Astrocyte (in vitro differentiated cells and primary cell): ENCODE measurements around the gene AP2M1. TPM values are rescaled to one million over a fixed set of nuclear protein-coding genes. Genes with fewer than 3 reads are reported as not detected.

Experiments
- DNase-seq: peaks from one replicate; pipeline ENCODE4 v3.0.0-alpha.2; 2010; ENCODE audit warnings: low read depth
- FAIRE-seq: peaks from 2 replicates; lab custom pipeline; 2011; peaks lifted over from hg19 to GRCh38; lab: Jason Lieb, UNC
- H2AFZ ChIP-seq: 2 replicates; pipeline ENCODE4 v1.6.0; 2012; ENCODE audit warnings: low read depth, low read length, inconsistent platforms
- H3K27ac ChIP-seq: 2 replicates; pipeline ENCODE4 v1.5.1; 2011; ENCODE audit warnings: low read depth, low read length, inconsistent platforms
- H3K27me3 ChIP-seq: 2 replicates; pipeline ENCODE4 v1.6.0; 2011; ENCODE audit warnings: low read length, inconsistent platforms; ENCODE audit not compliant: insufficient read depth
- H3K36me3 ChIP-seq: 2 replicates; pipeline ENCODE4 v1.5.1; 2011; ENCODE audit warnings: low read length, inconsistent platforms; ENCODE audit not compliant: insufficient read depth
- H3K4me1 ChIP-seq: 2 replicates; pipeline ENCODE4 v1.5.1; 2011; ENCODE audit warnings: low read length, inconsistent platforms; ENCODE audit not compliant: insufficient read depth
- H3K4me2 ChIP-seq: 2 replicates; pipeline ENCODE4 v1.6.0; 2012; ENCODE audit warnings: low read length, inconsistent platforms
- H3K4me3 ChIP-seq: 2 replicates; pipeline ENCODE4 v1.5.1; 2011; ENCODE audit warnings: low read depth, mild to moderate bottlenecking, low read length, inconsistent platforms; ENCODE audit not compliant: insufficient read depth
- H3K79me2 ChIP-seq: 2 replicates; pipeline ENCODE4 v1.6.0; 2012; ENCODE audit warnings: mild to moderate bottlenecking, low read length, inconsistent platforms; ENCODE audit not compliant: insufficient read depth
- H3K9ac ChIP-seq: 2 replicates; pipeline ENCODE4 v1.6.0; 2012; ENCODE audit warnings: mild to moderate bottlenecking, low read length, inconsistent platforms
- H3K9me3 ChIP-seq: 2 replicates; pipeline ENCODE4 v1.5.1; 2012; ENCODE audit warnings: low read depth, mild to moderate bottlenecking, low read length, inconsistent platforms; ENCODE audit not compliant: insufficient read depth
- H4K20me1 ChIP-seq: 2 replicates; pipeline ENCODE4 v1.6.0; 2012; ENCODE audit warnings: low read length, inconsistent platforms; ENCODE audit not compliant: insufficient read depth
- H3K27ac Mint-ChIP-seq: one replicate; pipeline ENCODE4 v1.8.0; 2021; ENCODE audit warnings: mild to moderate bottlenecking, mixed read lengths; ENCODE audit not compliant: unreplicated experiment
- H3K27me3 Mint-ChIP-seq: one replicate; pipeline ENCODE4 v1.8.0; 2021; ENCODE audit warnings: low read depth, mixed read lengths; ENCODE audit not compliant: unreplicated experiment
- H3K36me3 Mint-ChIP-seq: one replicate; pipeline ENCODE4 v1.8.0; 2021; ENCODE audit warnings: low read depth, mixed read lengths; ENCODE audit not compliant: unreplicated experiment
- H3K4me1 Mint-ChIP-seq: one replicate; pipeline ENCODE4 v1.8.0; 2021; ENCODE audit warnings: low read depth, mixed read lengths; ENCODE audit not compliant: unreplicated experiment
- H3K4me3 Mint-ChIP-seq: one replicate; pipeline ENCODE4 v1.8.0; 2021; ENCODE audit warnings: mild to moderate bottlenecking, moderate library complexity, mixed read lengths; ENCODE audit not compliant: unreplicated experiment
- H3K9me3 Mint-ChIP-seq: one replicate; pipeline ENCODE4 v1.8.0; 2021; ENCODE audit warnings: mild to moderate bottlenecking, mixed read lengths; ENCODE audit not compliant: unreplicated experiment
- EZH2 ChIP-seq: IDR thresholded peaks from 2 replicates; pipeline ENCODE4 v1.6.1; 2012; ENCODE audit warnings: mild to moderate bottlenecking, low read length, inconsistent platforms; ENCODE audit not compliant: insufficient read depth
- total RNA-seq: library from RNA; stranded (reverse); gene quantifications from 2 replicates; pipeline ENCODE4 v1.2.1, GENCODE V29; 2021
- TF ChIP-seq, protein P1 (sequence below): IDR thresholded peaks from 2 replicates; pipeline ENCODE4 v1.5.1; 2011; ENCODE audit warnings: low read depth, mild to moderate bottlenecking, inconsistent platforms, low read length, moderate library complexity; ENCODE audit not compliant: insufficient read depth

The AP2M1 gene
- total RNA-seq, 1 donor from 2014 or later = 603 TPM

DNA sequence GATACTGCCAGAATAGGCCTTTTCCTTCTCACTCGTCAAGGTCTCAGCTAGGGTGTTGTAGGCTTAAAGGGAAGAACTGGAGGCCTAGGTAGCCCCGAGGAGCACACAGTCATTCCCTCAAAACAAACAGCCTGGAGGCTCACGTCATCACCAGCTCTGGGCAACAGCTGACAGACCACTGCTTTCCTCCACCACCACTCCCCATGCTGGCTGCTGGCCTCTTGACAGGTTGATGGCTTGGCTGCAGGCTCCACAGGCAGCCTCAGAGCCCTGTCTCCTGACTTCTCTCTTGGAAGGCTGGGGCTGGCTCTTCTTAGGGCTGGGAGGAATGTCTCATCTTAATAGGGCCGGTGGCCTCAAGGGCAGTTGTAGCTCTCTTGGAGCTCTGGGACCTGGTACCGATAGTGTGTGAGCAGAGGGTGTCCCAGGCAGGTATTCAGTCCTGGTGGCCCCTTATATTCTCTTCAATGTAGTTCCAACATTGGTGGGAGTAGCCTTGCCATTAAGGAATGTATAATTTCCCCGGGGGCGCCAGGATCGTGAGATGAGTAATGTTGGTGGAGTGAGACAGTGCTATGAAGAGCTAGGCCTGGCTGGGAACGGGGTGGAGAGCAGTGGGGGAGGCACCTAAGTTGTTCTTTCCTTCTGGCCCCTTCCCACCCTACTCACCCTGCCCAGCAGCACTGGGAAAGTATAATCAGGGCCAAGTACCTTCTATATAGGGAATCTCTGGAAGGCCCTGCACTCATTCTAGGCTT is 6.1 kb upstream of the AP2M1 start:
- Mint-ChIP-seq H3K4me1 (peaks cover 35% of the 10 kb centered on the region), H3K27ac (peak overlapping the region; percentile 58), H3K9me3 (no peaks in the 10 kb centered on the region), H3K4me3 (peak overlapping the region; percentile 54), H3K36me3 (peaks cover 45% of the 10 kb centered on the region), H3K27me3 (no peaks in the 10 kb centered on the region)
- Histone ChIP-seq H3K9ac (peak overlapping the region; percentile 61), H2AFZ (no peak overlapping the region), H3K4me2 (peak overlapping the region; percentile 59), H3K27ac (peak overlapping the region; percentile 90), H3K4me1 (peaks cover 45% of the 10 kb centered on the region), H3K36me3 (peaks cover 38% of the 10 kb centered on the region), H3K9me3 (no peaks in the 10 kb centered on the region), H3K4me3 (no peak overlapping the region), H3K27me3 (no peaks in the 10 kb centered on the region), H3K79me2 (peaks cover 34% of the 10 kb centered on the region), H4K20me1 (peaks cover 67% of the 10 kb centered on the region)
- TF ChIP-seq EZH2 = no peak
- TF ChIP-seq, protein P1, sequence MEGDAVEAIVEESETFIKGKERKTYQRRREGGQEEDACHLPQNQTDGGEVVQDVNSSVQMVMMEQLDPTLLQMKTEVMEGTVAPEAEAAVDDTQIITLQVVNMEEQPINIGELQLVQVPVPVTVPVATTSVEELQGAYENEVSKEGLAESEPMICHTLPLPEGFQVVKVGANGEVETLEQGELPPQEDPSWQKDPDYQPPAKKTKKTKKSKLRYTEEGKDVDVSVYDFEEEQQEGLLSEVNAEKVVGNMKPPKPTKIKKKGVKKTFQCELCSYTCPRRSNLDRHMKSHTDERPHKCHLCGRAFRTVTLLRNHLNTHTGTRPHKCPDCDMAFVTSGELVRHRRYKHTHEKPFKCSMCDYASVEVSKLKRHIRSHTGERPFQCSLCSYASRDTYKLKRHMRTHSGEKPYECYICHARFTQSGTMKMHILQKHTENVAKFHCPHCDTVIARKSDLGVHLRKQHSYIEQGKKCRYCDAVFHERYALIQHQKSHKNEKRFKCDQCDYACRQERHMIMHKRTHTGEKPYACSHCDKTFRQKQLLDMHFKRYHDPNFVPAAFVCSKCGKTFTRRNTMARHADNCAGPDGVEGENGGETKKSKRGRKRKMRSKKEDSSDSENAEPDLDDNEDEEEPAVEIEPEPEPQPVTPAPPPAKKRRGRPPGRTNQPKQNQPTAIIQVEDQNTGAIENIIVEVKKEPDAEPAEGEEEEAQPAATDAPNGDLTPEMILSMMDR = no peak
- FAIRE-seq (no peak), DNase-seq (peak; percentile 85)

DNA sequence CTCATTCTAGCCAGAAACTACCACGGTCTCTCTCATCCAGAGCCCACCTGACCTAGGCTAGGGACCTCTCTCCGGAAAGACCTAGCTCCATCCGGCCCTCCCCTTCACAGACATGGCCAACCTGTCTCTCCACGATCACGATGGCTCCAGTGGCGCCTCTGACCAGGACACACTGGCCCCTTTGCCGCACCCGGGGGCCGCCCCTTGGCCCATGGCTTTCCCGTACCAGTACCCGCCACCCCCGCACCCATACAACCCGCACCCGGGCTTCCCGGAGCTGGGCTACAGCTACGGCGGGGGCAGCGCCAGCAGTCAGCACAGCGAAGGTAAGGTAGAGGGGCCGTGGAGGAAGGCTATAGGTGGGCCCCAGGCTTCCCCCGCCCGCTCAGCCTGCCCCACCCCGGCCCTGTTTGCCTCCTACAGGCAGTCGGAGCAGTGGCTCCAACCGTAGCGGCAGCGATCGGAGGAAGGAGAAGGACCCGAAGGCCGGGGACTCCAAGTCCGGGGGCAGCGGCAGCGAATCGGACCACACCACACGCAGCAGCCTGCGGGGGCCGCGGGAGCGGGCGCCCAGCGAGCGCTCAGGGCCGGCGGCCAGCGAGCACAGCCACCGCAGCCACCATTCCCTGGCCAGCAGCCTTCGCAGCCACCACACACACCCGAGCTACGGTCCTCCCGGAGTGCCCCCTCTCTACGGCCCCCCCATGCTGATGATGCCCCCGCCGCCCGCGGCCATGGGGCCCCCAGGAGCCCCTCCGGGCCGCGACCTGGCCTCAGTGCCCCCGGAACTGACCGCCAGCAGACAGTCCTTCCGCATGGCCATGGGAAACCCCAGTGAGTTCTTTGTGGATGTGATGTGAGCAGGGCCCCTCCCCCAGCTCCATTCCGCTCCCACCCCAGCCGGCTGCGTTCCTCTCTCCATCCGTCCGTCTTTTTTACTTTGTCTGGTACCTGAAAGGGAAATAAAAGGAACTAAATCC is 4.5 kb upstream of the AP2M1 start:
- peaks cover 28% of the 10 kb centered on the region for H3K36me3 ChIP-seq
- Mint-ChIP-seq H3K4me3 (no peak overlapping the region), H3K4me1 (peaks cover 42% of the 10 kb centered on the region)

More for the DNA sequence above, 4.5 kb upstream of the AP2M1 start:
- H3K27ac ChIP-seq = peak overlapping the region; percentile 74
- no peak overlapping the region for H3K4me2 ChIP-seq
- H3K4me3 ChIP-seq = no peak overlapping the region
- no peak overlapping the region for H2AFZ ChIP-seq
- peaks cover 40% of the 10 kb centered on the region for H3K36me3 Mint-ChIP-seq
- no peaks in the 10 kb centered on the region for H3K27me3 Mint-ChIP-seq
- no peak overlapping the region for H3K9ac ChIP-seq
- H3K4me1 ChIP-seq = peaks cover 50% of the 10 kb centered on the region
- TF ChIP-seq EZH2 = no peak
- TF ChIP-seq, protein P1 = no peak
- no peaks in the 10 kb centered on the region for H3K27me3 ChIP-seq
- H3K9me3 ChIP-seq = no peaks in the 10 kb centered on the region
- no peaks in the 10 kb centered on the region for H3K9me3 Mint-ChIP-seq
- H3K27ac Mint-ChIP-seq = no peak overlapping the region
- FAIRE-seq = no peak
- DNase-seq = no peak
- H3K79me2 ChIP-seq = peaks cover 24% of the 10 kb centered on the region
- peaks cover 51% of the 10 kb centered on the region for H4K20me1 ChIP-seq
